HEK293 (cell line): ENCODE data around the gene LRRC8D.
A peak's percentile ranks its signal among the peaks of the same experiment; 100 is the strongest.

Experiments used
- GLI4 ChIP-seq: fragments of 450-650 bp; formaldehyde crosslinking; IDR thresholded peaks from 2 replicates; pipeline ENCODE4 v1.5.1; 2016; ENCODE audit warnings: missing biosample characterization, missing genetic modification characterization
- KLF9 ChIP-seq: fragments of 450-650 bp; formaldehyde crosslinking; IDR thresholded peaks from 2 replicates; pipeline ENCODE4 v1.5.1; 2016; ENCODE audit warnings: missing biosample characterization, missing genetic modification characterization, low read depth
- ZBTB48 ChIP-seq: fragments of 450-650 bp; formaldehyde crosslinking; IDR thresholded peaks from 2 replicates; pipeline ENCODE4 v1.5.1; 2016; ENCODE audit warnings: missing biosample characterization, missing genetic modification characterization
- ZFHX2 ChIP-seq: fragments of 450-650 bp; formaldehyde crosslinking; conservative IDR thresholded peaks from 2 replicates; pipeline ENCODE4 v1.5.1; 2016; ENCODE audit warnings: missing biosample characterization, missing genetic modification characterization
- ZFP69B ChIP-seq: fragments of 450-650 bp; formaldehyde crosslinking; IDR thresholded peaks from 2 replicates; pipeline ENCODE4 v1.5.1; 2016; ENCODE audit warnings: missing biosample characterization, missing genetic modification characterization
- ZNF23 ChIP-seq: fragments of 450-650 bp; formaldehyde crosslinking; IDR thresholded peaks from 2 replicates; pipeline ENCODE4 v1.5.1; 2016; ENCODE audit warnings: missing biosample characterization, missing genetic modification characterization, borderline replicate concordance
- ZNF366 ChIP-seq: fragments of 450-650 bp; formaldehyde crosslinking; conservative IDR thresholded peaks from 2 replicates; pipeline ENCODE4 v1.5.1; 2016; ENCODE audit warnings: missing biosample characterization, missing genetic modification characterization
- ZNF423 ChIP-seq: fragments of 450-650 bp; formaldehyde crosslinking; IDR thresholded peaks from 2 replicates; pipeline ENCODE4 v1.5.1; 2016; ENCODE audit warnings: missing biosample characterization, missing genetic modification characterization
- ZNF514 ChIP-seq: fragments of 450-650 bp; formaldehyde crosslinking; IDR thresholded peaks from 2 replicates; pipeline ENCODE4 v1.5.1; 2016; ENCODE audit warnings: missing biosample characterization, missing genetic modification characterization
- ZNF626 ChIP-seq: fragments of 450-650 bp; sonication (Bioruptor Pico); formaldehyde crosslinking; IDR thresholded peaks from 2 replicates; pipeline ENCODE4 v1.5.1; 2018; ENCODE audit warnings: missing biosample characterization, missing genetic modification characterization, inconsistent platforms
- ZXDB ChIP-seq: fragments of 450-650 bp; formaldehyde crosslinking; IDR thresholded peaks from 2 replicates; pipeline ENCODE4 v1.5.1; 2016; ENCODE audit warnings: missing biosample characterization, missing genetic modification characterization
- TF ChIP-seq, protein P1 (sequence below): fragments of 450-650 bp; formaldehyde crosslinking; IDR thresholded peaks from 2 replicates; pipeline ENCODE4 v1.5.1; 2017; ENCODE audit warnings: missing biosample characterization, missing genetic modification characterization
- TF ChIP-seq, protein P2 (sequence below): fragments of 450-650 bp; formaldehyde crosslinking; IDR thresholded peaks from 2 replicates; pipeline ENCODE4 v1.5.1; 2016; ENCODE audit warnings: missing biosample characterization, missing genetic modification characterization
- TF ChIP-seq, protein P3 (sequence below): fragments of 450-650 bp; formaldehyde crosslinking; IDR thresholded peaks from 2 replicates; pipeline ENCODE4 v1.5.1; 2016; ENCODE audit warnings: missing biosample characterization, missing genetic modification characterization
- TF ChIP-seq, protein P4 (sequence below): fragments of 450-650 bp; formaldehyde crosslinking; IDR thresholded peaks from 2 replicates; pipeline ENCODE4 v1.5.1; 2016; ENCODE audit warnings: missing biosample characterization, missing genetic modification characterization
- TF ChIP-seq, protein P5 (sequence below): fragments of 450-650 bp; formaldehyde crosslinking; IDR thresholded peaks from 2 replicates; pipeline ENCODE4 v1.5.1; 2016; ENCODE audit warnings: missing biosample characterization, missing genetic modification characterization
- TF ChIP-seq, protein P6 (sequence below): fragments of 450-650 bp; formaldehyde crosslinking; IDR thresholded peaks from 2 replicates; pipeline ENCODE4 v1.5.1; 2017; ENCODE audit warnings: missing biosample characterization, mild to moderate bottlenecking, missing genetic modification characterization, moderate library complexity
- TF ChIP-seq, protein P7 (sequence below): fragments of 450-650 bp; formaldehyde crosslinking; IDR thresholded peaks from 2 replicates; pipeline ENCODE4 v1.5.1; 2016; ENCODE audit warnings: missing biosample characterization, missing genetic modification characterization

LRRC8D gene

DNA sequence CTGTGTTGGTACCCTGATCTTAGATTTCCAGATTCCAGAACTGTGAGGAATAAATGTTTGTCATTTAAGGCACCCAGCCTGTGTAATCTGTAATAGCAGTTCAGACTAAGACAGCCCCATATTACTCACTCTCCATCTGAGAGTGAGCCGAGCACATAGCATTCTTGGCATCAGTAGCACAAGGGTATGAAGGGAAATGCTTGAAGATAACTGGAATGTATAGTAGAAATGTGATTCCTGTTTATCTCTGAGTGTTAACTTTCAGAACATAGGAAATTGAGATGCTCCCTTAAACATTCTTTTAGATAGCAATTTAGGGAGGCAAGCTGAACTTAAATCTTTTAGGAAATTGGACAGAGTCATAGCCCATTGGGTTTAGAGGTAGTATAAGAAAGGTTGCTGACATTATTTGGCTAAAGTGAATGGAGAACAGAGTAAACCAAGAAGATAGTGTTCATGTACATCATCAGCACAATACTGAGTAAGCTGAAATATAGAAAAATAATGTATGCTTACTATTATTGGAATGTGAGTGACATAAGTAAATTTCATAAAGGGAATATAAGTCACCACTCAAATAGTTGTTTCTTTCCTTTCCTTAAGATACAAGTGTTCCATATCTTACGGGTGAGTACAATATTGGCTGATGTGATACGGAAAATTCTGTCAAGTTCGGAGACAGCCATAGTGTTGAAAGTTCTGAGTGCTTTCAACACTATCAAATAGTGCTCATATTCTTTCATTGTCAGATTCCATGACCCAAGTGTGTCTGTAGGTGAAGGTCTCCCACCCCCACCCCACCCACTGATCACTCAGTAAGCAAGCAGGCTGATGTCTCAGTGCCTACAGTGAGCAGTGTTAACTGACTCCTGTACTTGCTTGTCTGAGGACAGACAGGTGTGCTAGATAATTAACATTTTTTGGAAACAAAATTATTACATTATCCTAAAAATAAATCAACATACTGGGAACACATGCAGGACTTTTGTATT is 73.7 kb downstream of the LRRC8D start (continued):
- TF ChIP-seq, protein P1, sequence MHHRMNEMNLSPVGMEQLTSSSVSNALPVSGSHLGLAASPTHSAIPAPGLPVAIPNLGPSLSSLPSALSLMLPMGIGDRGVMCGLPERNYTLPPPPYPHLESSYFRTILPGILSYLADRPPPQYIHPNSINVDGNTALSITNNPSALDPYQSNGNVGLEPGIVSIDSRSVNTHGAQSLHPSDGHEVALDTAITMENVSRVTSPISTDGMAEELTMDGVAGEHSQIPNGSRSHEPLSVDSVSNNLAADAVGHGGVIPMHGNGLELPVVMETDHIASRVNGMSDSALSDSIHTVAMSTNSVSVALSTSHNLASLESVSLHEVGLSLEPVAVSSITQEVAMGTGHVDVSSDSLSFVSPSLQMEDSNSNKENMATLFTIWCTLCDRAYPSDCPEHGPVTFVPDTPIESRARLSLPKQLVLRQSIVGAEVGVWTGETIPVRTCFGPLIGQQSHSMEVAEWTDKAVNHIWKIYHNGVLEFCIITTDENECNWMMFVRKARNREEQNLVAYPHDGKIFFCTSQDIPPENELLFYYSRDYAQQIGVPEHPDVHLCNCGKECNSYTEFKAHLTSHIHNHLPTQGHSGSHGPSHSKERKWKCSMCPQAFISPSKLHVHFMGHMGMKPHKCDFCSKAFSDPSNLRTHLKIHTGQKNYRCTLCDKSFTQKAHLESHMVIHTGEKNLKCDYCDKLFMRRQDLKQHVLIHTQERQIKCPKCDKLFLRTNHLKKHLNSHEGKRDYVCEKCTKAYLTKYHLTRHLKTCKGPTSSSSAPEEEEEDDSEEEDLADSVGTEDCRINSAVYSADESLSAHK (tag by site-specific recombination): no peak
- TF ChIP-seq, protein P2, sequence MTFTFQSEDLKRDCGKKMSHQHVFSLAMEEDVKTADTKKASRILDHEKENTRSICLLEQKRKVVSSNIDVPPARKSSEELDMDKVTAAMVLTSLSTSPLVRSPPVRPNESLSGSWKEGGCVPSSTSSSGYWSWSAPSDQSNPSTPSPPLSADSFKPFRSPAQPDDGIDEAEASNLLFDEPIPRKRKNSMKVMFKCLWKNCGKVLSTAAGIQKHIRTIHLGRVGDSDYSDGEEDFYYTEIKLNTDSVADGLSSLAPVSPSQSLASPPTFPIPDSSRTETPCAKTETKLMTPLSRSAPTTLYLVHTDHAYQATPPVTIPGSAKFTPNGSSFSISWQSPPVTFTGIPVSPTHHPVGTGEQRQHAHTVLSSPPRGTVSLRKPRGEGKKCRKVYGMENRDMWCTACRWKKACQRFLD: no peak
- TF ChIP-seq ZNF514 (tag by site-specific recombination) (no peak), ZFP69B (tag by site-specific recombination) (no peak), ZFHX2 (tag by site-specific recombination) (peak; percentile 62), ZNF626 (tag by site-specific recombination) (no peak), GLI4 (tag by site-specific recombination) (no peak), KLF9 (tag by site-specific recombination) (no peak), ZXDB (tag by site-specific recombination) (0 out of 2 replicates have a peak, but pooled peaks have one; percentile 18), ZBTB48 (tag by site-specific recombination) (peak; percentile 97), ZNF23 (tag by site-specific recombination) (no peak), ZNF423 (no peak), ZNF366 (tag by site-specific recombination) (no peak)
- TF ChIP-seq, protein P3, sequence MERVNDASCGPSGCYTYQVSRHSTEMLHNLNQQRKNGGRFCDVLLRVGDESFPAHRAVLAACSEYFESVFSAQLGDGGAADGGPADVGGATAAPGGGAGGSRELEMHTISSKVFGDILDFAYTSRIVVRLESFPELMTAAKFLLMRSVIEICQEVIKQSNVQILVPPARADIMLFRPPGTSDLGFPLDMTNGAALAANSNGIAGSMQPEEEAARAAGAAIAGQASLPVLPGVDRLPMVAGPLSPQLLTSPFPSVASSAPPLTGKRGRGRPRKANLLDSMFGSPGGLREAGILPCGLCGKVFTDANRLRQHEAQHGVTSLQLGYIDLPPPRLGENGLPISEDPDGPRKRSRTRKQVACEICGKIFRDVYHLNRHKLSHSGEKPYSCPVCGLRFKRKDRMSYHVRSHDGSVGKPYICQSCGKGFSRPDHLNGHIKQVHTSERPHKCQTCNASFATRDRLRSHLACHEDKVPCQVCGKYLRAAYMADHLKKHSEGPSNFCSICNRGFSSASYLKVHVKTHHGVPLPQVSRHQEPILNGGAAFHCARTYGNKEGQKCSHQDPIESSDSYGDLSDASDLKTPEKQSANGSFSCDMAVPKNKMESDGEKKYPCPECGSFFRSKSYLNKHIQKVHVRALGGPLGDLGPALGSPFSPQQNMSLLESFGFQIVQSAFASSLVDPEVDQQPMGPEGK (tag by site-specific recombination): no peak
- TF ChIP-seq, protein P4, sequence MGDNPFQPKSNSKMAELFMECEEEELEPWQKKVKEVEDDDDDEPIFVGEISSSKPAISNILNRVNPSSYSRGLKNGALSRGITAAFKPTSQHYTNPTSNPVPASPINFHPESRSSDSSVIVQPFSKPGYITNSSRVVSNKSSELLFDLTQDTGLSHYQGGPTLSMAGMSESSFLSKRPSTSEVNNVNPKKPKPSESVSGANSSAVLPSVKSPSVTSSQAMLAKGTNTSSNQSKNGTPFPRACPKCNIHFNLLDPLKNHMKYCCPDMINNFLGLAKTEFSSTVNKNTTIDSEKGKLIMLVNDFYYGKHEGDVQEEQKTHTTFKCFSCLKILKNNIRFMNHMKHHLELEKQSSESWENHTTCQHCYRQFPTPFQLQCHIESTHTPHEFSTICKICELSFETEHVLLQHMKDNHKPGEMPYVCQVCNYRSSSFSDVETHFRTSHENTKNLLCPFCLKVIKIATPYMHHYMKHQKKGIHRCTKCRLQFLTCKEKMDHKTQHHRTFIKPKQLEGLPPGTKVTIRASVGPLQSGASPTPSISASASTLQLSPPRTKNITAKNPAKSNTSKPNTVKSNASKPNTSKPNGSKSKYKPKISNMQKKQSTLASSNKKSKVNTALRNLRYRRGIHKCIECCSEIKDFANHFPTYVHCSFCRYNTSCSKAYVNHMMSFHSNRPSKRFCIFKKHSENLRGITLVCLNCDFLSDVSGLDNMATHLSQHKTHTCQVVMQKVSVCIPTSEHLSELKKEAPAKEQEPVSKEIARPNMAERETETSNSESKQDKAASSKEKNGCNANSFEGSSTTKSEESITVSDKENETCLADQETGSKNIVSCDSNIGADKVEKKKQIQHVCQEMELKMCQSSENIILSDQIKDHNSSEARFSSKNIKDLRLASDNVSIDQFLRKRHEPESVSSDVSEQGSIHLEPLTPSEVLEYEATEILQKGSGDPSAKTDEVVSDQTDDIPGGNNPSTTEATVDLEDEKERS (tag by site-specific recombination): no peak
- TF ChIP-seq, protein P5, sequence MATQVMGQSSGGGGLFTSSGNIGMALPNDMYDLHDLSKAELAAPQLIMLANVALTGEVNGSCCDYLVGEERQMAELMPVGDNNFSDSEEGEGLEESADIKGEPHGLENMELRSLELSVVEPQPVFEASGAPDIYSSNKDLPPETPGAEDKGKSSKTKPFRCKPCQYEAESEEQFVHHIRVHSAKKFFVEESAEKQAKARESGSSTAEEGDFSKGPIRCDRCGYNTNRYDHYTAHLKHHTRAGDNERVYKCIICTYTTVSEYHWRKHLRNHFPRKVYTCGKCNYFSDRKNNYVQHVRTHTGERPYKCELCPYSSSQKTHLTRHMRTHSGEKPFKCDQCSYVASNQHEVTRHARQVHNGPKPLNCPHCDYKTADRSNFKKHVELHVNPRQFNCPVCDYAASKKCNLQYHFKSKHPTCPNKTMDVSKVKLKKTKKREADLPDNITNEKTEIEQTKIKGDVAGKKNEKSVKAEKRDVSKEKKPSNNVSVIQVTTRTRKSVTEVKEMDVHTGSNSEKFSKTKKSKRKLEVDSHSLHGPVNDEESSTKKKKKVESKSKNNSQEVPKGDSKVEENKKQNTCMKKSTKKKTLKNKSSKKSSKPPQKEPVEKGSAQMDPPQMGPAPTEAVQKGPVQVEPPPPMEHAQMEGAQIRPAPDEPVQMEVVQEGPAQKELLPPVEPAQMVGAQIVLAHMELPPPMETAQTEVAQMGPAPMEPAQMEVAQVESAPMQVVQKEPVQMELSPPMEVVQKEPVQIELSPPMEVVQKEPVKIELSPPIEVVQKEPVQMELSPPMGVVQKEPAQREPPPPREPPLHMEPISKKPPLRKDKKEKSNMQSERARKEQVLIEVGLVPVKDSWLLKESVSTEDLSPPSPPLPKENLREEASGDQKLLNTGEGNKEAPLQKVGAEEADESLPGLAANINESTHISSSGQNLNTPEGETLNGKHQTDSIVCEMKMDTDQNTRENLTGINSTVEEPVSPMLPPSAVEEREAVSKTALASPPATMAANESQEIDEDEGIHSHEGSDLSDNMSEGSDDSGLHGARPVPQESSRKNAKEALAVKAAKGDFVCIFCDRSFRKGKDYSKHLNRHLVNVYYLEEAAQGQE (tag by site-specific recombination): no peak
- TF ChIP-seq, protein P6, sequence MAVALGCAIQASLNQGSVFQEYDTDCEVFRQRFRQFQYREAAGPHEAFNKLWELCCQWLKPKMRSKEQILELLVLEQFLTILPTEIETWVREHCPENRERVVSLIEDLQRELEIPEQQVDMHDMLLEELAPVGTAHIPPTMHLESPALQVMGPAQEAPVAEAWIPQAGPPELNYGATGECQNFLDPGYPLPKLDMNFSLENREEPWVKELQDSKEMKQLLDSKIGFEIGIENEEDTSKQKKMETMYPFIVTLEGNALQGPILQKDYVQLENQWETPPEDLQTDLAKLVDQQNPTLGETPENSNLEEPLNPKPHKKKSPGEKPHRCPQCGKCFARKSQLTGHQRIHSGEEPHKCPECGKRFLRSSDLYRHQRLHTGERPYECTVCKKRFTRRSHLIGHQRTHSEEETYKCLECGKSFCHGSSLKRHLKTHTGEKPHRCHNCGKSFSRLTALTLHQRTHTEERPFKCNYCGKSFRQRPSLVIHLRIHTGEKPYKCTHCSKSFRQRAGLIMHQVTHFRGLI: no peak
- TF ChIP-seq, protein P7, sequence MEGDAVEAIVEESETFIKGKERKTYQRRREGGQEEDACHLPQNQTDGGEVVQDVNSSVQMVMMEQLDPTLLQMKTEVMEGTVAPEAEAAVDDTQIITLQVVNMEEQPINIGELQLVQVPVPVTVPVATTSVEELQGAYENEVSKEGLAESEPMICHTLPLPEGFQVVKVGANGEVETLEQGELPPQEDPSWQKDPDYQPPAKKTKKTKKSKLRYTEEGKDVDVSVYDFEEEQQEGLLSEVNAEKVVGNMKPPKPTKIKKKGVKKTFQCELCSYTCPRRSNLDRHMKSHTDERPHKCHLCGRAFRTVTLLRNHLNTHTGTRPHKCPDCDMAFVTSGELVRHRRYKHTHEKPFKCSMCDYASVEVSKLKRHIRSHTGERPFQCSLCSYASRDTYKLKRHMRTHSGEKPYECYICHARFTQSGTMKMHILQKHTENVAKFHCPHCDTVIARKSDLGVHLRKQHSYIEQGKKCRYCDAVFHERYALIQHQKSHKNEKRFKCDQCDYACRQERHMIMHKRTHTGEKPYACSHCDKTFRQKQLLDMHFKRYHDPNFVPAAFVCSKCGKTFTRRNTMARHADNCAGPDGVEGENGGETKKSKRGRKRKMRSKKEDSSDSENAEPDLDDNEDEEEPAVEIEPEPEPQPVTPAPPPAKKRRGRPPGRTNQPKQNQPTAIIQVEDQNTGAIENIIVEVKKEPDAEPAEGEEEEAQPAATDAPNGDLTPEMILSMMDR (tag by site-specific recombination): no peak
- TF ChIP-seq, all 188 proteins: peak for 4
